ENCODE data around the gene ARHGAP22.

Gene ARHGAP22

GRCh38 chr10:48464871-48465736 is 139.8 kb downstream of the ARHGAP22 start:
- no peak for DNase-seq (ENCODE audit: low read depth in 2 of 2)

- DNase-seq (ENCODE audit: low read depth in 2 of 2): no peak
These were observed 140.6 kb downstream of the ARHGAP22 start for GRCh38 chr10:48464121-48464870.

GRCh38 chr10:48463318-48464003 is 141.4 kb downstream of the ARHGAP22 start:
- DNase-seq (ENCODE audit: low read depth in 2 of 2): no peak

GRCh38 chr10:48462482-48463020 is 142.3 kb downstream of the ARHGAP22 start:
- no peak for DNase-seq (ENCODE audit: low read depth in 2 of 2)

GRCh38 chr10:48461623-48462481 is 143.0 kb downstream of the ARHGAP22 start:
- no peak for DNase-seq (ENCODE audit: low read depth in 2 of 2)

- no peak for DNase-seq (ENCODE audit: low read depth in 2 of 2)
These were observed 144.7 kb downstream of the ARHGAP22 start for GRCh38 chr10:48460182-48460581.

- no peak for DNase-seq (ENCODE audit: low read depth in 2 of 2)
These were observed 145.4 kb downstream of the ARHGAP22 start for GRCh38 chr10:48459270-48460150.

GRCh38 chr10:48458662-48459048 is 146.2 kb downstream of the ARHGAP22 start:
- no peak for DNase-seq (ENCODE audit: low read depth in 2 of 2)

GRCh38 chr10:48457949-48458661 is 146.8 kb downstream of the ARHGAP22 start:
- DNase-seq (ENCODE audit: low read depth in 2 of 2): no peak

- DNase-seq (ENCODE audit: low read depth in 2 of 2): no peak
These were observed 147.8 kb downstream of the ARHGAP22 start for GRCh38 chr10:48456808-48457761.

GRCh38 chr10:48456361-48456804 is 148.5 kb downstream of the ARHGAP22 start:
- no peak for DNase-seq (ENCODE audit: low read depth in 2 of 2)

GRCh38 chr10:48455392-48456151 is 149.3 kb downstream of the ARHGAP22 start:
- no peak for DNase-seq (ENCODE audit: low read depth in 2 of 2)

GRCh38 chr10:48455055-48455391 is 149.8 kb downstream of the ARHGAP22 start:
- DNase-seq (ENCODE audit: low read depth in 2 of 2): no peak

- no peak for DNase-seq (ENCODE audit: low read depth in 2 of 2)
These were observed 150.4 kb downstream of the ARHGAP22 start for GRCh38 chr10:48454302-48455054.

- no peak for DNase-seq (ENCODE audit: low read depth in 2 of 2)
These were observed 151.2 kb downstream of the ARHGAP22 start for GRCh38 chr10:48453451-48454301.

GRCh38 chr10:48452879-48453412 is 151.9 kb downstream of the ARHGAP22 start:
- no peak for DNase-seq (ENCODE audit: low read depth in 2 of 2)

All from activated CD8-positive, alpha-beta memory T cell treated with anti-CD3 and anti-CD28 coated beads for 4 hours (primary cell).